T-helper 2 cell (primary cell): ENCODE results near the gene SPACA6.
A peak's percentile ranks its signal among the peaks of the same experiment; 100 is the strongest.

Source experiments
- DNase-seq, 5 experiments: peaks; one replicate each; pipeline versions ENCODE4 v3.0.0 to v3.0.0-alpha.2; 2012 to 2022

SPACA6 gene

DNA sequence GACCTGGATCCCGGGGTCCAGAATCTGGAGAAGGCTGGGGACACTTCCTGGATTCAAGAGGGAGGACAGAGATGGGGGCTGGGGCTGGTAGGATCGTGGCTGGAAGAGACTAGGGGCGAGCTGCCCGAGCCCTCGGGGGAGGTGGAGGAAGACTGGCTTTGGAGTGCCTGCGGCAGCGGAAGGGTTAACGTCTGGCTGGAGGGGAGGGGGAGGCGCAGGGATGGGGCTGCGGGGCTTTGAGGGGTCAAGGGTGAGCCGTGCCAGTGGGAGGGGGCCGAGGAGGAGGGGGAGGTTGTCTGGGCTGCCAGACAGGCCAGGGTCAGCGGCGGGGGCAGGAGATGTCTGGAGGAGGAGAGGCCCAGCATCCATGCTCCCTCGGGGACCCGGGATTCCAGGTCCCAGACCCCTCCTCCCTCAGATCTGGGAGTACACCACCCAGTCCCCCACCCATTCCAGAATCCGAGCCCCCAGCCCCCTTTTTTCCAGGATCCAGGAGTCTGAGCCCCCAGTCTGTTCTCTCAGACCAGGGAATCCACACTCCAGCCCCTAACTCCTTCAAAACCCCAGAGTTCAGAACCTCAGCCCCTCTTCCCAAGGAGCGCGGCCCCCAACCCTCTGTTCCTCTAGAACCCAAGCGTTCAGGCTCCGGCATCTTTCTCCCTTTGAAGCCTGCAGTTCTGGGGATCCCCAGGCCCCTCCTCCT is 3.2 kb upstream of the SPACA6 start:
- DNase-seq = peak in 1 of 5 experiments; percentile 29

DNA sequence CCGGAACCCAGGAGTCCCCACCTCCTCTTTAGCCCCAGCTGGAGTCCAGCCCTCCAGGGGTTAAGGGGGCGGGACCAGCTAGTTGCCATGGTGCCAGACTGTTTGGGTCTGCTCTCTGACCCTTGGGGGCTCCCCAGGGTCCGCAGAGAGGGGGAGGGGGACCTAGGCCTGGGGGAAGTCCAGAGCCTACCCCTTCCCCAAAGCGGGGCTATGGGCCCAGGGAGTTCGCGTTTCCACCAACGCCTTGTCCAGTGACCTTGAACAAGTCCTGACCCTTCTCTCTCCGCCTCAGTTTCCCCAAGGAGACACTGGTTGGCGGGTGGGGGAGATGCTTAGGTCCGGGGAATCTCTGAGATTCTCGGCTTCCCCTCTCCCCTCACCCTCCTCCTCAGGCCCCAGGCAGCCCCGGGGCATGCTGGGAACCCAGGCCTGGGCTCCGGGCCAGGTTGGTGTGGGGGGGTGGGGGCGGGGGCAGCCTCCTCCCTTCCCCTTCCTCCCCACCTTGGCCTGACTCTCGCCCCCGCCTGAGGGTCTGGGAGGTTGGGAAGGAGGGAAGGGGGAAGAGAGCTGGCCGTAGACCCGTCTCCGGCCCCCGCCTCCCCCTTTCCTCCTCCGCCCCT is 2.6 kb upstream of the SPACA6 start:
- DNase-seq = peak; percentile 43 to 83 (median 55)

DNA sequence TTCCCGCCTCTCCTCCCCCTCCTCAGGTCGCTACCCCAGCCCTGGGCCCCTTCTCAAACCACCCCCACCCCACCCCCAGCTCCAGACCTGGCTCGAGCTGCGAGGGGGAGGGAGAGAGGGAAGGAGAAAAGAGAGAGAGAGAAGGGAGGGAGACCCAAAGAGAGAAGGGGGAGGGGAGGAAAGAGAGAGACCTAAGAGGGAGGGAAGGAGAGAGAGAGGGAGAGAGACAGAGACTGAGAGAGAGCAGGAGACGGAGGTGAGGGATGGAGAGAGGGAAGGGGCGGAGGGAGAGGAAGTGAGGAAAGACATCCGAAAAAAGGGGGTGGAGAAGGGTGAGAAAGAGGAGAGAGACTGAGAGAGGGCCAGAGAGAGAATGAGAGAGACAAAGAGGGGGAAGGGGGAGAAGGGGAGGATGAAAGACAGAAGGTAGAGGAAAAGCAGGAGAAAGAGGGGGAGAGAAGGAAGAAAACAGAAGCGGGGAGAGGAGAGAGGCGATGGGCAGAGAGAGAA is 2.0 kb upstream of the SPACA6 start:
- peak in 1 of 5 experiments; percentile 32 for DNase-seq

DNA sequence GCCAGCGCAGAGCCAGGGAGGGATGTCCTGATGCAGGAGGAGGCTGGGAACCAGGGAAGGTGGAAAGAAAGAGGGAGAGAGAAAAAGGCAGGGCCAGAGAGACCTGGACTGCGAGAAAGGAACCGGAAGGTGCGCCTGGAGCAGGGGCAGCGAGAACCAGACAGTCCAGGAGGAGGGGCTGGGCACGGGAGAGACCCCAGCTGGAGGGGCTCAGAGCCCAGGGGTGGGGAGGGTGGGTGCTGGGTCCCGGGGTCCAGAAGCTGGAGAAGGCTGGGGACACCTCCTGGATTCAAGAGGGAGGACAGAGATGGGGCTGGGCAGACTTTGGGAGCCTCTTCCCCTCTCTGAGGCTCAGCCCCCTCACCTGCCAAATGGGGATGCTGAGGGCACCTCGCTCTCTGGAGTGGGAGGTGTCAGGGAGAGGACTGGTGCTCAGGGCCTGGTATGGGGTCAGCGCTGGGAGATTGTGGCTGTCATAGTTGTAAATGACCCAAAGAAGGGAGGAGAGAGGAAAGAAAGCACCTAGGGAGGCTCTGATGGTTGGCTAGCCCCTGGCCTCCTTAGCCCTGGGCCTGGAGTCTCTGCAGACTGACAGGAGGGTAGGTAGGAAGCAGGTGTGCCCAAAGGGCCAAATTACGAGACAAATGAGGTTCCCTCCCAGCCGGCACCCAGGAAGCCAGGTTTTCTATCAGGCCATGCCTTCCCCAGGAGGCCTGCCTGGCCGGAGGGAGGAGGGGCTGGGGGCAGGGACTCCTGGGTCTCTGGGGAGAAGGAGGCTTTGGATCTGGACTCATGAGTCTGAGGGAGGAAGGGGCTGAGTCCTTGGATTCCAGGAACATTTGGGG is 1.3 kb upstream of the SPACA6 start:
- no peak for DNase-seq

DNA sequence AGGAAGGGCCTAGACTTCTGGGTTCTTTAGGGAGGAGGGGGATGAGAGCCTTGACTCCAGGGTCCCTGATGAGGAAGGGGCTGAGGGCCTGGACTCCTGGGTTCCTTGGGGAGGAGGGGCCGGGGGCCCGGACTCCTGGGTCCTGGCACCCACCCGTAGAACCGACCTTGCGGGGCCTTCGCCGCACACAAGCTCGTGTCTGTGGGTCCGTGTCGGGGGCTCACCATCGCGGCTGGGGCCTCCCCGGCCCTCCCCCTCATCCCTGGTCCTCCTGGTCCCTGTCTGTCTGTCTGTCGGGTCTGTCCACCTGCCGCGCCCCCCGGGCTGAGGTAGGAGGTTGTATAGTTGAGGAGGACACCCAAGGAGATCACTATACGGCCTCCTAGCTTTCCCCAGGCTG is 662 bp upstream of the SPACA6 start:
- no peak for DNase-seq

DNA sequence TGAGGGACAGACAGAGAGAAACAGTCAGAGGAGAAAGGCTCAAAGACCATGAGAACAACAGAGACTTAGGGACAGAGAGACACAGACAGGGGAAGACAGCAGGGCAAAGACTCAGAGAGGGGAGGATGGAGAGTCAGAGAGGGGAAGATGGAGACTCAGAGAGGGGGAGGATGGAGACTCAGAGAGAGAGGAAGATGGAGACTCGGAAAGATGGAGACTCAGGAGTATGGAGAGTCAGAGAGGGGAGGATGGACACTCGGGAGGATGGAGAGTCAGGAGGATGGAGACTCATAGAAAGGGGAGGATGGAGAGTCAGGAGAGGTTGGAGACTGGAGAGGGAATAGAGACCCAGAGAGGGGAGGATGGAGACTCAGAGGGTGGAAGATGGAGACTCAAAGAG is 689 bp downstream of the SPACA6 start:
- no peak for DNase-seq

DNA sequence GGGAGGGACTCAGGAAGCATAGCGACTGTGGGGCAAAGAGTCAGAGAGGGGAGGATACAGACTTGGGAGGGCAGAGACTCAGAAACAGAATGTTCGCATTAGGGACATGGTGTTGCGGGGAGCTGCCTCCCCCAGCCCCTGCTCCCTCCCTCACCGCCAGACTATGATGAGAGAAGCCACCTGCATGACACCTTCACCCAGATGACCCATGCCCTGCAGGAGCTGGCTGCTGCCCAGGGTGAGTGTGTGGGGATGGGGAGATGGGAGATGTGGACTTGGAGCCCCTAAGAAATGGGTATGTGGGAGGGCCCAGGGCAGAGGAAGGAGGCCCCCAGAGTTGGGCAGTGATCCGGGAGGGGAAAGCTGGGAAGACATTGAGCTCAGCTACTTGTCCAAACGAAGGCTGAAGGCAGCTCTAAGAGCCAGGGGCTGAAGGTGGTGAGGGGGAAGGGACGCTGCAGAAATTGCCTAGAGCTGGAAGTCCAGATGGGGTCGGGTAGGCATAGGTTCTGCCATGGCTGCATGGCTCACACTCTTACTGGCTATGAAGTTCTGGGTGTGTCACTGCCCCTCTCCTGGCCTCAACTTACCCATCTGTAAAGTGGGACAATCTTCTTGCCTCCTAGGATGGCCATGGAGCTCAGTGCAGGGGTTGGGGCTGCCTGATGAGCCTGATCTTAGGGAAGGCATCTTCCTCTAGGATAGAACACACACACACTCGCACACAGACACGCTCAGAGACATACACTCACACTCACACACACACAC is 1.4 kb downstream of the SPACA6 start:
- no peak for DNase-seq

DNA sequence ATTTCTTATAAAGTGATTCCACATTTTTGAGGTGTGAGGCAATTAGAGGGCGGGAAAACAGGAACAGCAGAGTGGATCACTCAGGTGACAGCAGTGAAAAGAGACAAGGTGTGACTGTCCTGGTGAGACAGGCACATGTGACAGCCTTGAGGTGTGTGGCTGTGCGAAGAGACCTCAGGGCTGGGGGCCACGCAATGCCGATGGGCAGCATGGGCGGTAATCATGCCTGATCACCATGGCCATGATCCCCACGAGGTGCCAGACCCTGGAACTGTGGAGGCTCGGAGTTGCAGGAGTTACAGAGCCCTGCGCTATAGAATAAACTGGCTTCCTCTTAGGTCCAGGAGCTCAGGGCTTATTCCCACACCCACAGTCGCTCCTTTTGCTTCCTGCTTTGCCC is 2.0 kb downstream of the SPACA6 start:
- DNase-seq = no peak

DNA sequence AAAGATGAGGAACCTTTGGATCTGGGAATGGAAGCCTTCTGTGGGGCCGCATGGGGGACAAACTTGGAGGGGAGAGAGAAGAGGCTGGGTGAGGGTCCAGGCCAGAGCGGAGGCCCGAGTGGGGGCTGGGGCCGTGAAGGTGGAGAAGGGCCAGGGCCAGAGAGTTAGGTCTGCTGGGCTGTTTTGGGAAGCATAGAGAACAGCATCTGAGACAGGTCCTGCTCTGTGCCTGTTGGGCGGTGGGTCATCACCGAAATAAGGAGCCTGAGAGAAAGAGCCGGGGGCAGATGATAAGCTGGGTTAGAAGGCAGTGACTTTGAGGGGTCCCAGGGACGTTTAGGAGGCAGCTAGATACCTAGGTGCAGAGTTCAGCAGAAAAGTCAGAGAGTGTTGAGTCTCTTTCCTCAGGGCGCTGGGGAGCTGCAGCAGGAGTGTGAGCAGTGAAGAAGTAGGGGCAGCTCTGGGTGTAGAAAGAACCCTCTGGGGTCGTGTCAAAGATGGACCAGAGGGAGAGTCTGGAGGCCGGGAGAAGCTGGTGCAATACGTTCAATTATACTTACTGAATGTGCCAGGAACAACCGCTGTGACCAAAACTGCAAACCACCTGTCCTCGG is 2.7 kb downstream of the SPACA6 start:
- no peak for DNase-seq

DNA sequence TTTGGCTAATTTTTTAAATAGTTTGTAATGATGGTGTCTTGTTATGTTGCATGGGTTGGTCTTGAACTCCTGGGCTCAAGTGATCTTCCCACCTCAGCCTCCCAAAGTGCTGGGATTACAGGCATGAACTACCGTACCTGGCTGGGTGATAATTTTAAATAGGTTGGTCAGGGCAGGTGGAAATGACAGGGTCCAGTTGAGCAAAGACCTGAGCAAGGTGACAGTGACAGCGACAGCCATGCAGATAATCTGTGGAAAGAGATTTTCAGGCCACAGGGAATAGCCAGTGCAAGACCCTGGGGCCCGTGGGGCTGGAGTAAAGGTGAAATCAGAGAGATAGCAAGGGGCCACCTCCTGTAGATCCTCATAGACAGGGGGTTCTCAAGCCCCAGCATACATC is 3.5 kb downstream of the SPACA6 start:
- no peak for DNase-seq

DNA sequence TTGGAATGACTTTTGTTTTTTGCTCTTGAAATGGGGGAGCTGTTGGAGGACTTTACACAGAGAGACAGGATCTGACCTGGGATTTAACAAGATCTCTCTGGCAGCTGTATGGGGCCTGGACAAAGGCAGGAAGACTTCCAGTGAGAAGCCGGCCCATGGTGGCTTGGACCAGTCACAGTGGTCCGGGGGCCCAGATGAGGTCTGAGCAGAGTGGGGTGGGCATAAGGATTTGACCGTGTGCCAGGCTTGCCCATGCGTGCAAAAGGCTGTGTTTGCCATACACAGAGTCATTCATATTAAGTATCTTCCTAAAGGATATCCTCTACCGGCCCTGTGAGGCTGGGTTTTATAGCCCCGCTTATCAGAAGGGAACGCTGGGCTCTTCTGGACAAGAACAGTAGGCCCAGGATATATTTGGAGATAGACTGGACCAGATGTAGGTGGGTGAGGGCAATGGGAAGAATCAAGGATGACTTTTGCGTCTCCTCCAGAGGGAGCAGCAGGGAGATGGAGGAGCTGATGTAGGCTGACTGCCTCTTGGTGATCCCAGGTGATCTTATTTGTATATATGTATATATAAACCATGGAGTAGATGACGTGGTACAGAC is 4.1 kb downstream of the SPACA6 start:
- no peak for DNase-seq

DNA sequence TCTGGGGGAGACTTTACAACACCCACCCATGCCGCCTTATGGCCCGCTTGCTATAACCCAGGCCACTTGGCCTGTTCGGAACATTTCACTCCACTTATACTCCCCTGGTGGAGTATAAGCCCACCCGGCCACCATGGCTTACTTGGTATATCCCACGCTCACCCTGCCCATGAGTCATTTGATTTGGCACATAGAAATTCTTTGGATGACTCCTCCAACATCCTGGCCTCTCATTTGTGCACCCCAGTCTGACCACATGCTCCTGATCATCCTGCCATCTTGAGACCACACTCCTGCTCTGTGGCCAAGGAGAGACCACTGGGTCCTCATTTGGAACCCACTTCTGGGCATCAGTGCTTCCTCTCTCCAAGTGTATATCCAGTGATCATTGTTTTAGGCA is 5.2 kb downstream of the SPACA6 start:
- DNase-seq = no peak

DNA sequence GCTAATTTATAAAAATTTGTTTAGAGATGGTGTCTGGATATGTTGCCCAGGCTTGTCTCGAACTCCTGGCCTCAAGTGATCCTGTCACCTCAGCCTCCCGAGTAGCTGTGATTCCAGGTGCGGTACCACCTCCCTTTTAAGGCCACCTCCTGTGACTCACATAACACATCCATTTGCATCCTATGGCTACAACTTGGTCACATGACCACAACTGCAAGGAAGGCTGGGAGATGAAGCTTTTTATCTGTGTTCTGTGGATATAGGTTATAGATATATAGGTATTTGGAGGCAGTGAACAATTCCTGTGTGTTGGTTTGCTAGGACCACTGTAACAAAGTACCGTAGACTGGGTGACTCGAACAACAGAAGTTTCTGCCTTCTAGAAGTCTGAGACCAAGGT is 6.0 kb downstream of the SPACA6 start:
- no peak for DNase-seq

DNA sequence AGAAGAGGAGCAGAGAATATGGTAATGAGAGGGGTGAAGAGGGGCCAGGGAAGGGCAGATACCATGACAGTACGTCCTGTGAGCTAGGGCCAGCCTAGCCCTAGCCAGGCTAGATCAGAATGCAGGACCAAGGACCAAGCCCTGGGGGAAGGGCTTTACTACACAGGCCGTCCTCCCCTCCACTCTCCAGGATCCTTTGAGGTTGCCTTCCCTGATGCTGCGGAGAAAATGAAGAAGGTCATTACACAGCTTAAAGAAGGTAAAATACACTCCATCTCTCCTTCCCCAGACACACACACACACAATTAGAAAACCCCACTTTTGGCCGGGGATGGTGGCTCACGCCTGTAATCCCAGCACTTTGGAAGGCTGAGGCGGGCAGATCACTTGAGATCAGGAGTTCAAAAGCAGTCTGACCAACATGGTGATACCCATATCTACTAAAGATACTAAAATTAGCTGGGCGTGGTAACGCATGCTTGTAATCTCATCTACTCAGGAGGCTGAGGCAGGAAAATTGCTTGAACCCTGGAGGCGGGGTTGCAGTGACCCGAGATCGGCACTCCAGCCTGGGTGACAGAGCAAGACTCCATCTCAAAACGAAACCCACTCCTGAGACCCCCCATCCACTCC is 8.5 kb downstream of the SPACA6 start:
- DNase-seq = no peak

DNA sequence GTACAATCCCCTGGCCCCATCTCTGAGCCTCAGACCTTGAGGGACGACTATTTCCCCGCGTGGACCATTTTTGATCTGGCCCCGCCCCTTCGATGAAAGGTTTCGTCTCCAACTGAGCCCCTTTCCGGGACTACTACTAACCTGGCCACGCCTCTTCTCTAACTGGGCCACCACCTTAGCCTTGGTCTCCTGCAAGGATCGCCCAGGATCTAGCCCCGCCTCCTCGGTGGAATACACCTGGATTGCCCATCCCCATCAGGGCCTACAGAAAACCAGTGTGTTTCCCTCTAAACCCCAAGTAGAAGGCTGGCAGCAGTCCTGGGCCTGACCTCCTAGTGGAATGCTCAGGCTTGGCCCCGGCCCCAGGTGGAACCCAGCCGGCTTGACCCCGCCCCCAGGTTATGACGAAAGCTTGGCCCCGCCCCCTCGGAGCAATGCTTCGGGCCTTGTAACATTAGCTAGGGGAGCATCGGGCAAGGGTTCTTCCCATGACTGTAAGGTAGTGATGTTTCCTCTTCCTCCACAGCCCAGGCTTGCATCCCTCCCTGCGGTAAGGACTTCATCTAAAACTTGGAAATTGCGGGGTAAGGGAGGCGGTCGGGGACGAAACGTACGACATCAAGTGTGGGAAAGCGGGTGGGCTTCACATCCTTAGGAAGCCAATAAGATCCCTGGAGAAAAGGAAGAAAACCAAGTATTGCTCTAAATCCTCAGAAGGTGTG is 9.1 kb downstream of the SPACA6 start:
- DNase-seq = peak in 3 of 5 experiments; percentile 33 to 40 (median 40)

DNA sequence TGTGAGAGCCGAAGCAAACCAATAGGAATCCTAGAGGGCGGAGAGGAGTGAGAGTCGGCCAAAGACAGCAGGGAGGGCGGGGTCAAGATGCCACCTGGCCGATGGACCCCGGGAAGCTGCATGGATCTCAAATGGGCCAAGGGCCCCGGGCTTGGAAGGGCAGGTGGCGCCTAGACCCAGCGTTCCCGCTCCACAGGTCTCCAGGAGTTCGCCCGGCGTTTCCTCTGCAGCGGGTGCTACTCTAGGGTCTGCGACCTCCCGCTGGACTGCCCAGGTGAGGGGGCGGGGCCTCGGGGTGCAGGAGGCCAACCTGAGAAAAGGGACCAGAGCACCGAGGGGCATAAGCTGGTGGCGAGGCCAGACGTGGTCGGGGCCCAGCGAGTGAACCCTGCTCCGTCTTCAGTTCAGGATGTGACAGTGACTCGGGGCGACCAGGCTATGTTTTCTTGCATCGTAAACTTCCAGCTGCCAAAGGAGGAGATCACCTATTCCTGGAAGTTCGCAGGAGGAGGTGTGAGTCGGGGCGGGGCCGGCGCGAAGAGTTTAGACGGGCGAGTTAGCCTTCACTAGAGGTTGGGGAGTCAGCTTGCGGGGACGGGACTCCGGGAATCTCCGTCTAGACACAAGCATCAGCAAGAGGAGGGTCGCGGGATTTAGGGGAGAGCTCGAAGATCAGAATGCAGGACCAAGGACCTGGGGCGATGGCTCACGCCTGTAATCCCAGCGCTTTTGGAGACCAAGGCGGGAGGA is 9.9 kb downstream of the SPACA6 start:
- no peak for DNase-seq

DNA sequence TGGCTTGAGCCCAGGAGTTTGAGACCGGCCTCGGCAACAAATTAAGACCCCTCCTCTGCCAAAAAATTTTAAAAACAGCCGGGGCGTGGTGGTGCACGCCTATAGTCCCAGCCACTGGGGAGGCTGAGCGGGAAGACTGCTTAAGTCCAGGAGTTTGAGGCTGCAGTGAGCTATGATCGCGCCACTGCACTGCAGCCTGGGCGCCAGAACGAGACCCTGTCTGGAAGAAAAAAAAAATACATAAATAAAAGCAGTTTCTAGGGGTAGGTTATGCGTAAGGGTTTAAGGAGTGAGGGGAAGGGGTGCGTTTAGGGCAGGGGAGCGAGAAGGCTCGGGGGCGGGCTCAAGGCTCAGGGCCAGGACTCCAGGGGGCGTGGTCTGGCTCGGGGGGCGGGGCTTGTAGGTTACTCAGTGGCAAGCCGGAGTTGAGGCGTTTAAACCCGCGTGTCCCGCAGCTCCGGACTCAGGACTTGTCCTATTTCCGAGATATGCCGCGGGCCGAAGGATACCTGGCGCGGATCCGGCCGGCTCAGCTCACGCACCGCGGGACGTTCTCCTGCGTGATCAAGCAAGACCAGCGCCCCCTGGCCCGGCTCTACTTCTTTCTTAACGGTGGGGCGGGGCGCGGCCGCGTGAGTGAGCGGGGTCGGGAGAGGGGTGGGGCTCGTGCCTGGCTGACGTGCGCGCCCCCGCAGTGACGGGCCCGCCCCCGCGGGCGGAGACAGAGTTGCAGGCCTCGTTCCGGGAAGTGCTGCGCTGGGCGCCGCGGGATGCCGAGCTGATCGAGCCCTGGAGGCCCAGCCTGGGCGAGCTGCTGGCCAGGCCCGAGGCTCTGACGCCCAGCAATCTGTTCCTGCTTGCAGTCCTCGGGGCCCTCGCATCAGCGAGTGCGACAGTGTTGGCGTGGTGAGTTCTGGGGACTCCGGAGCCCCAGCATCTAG is 10.7 kb downstream of the SPACA6 start:
- peak; percentile 93 to 97 (median 94) for DNase-seq

DNA sequence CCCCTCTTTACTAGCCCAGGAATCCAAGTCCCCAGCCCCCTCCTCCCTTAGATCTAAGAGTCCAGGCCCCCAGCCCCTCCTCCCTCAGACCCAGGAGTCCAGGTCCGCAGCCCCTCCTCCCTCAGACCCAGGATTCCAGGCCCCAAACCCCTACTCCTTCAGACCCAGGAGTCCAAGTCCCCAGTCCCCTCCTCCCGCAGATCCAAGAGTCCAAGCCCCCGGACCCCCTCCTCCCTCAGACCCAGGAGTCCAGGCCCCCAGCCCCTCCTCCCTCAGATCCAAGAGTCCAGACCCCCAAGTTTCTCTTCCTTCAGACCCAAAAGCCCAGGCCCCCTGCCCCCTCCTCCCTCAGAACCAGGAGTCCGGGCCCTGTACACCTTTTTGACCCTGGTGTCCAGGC is 11.5 kb downstream of the SPACA6 start:
- no peak for DNase-seq

DNA sequence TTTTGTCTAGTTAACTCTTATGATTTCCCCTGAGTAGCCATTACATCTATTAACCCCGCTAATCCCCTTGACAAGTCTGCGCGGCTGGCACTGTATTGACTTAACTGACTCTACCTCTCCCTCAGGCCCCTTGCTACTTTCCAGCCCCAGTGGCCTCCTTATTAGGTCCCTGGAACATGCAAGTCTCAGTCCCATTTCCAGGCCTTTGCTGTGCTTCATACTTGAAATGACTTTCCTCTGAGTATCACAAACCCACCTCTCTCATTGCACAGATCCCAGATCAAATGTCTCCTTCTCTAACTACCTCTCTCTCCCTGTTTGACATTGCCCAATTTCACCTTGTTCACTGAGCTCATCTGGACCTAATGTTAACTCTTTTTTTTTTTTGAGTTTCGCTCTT is 13.2 kb downstream of the SPACA6 start:
- DNase-seq = no peak
